ENCODE data around the gene EPAS1.

Gene EPAS1

DNA sequence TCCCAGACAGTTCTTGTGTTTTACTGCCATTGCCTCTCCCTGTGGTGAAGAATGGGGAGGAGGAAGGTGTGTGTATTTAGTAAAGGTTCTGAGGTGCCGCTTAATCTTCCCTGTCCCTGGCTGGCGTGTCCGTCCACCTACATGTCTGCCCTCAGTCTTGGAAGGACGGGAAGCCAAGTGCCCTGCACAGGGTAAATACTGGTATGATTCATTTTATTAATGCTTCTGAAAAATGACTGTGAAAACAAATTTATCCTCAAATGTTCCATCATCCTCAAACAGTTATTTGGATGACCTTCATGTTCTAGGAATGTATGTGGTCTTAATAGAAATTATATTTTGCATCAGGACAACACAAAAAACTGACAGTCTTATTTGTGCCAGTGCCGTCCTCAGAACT is 6.6 kb downstream of the EPAS1 start:
- no peak for DNase-seq

DNA sequence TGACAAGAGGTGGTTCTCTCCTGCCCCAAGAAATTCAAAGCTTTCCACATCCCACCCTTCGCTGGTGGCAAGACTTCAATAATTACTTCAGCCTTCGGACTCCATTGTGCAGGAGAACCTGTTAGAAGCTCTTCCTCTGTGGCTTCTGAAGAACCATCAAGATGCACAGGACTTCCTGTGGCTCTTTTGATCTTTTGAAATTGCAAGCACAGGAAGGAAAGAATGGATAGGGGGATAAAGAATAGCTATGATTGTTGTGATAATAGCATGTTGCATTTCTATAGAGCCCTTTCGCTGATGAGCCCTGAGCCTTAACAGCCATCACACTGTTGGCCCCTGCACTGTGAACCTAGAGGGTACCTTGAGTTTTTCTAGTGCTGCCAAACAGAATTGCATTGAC is 7.4 kb downstream of the EPAS1 start:
- no peak for DNase-seq

DNA sequence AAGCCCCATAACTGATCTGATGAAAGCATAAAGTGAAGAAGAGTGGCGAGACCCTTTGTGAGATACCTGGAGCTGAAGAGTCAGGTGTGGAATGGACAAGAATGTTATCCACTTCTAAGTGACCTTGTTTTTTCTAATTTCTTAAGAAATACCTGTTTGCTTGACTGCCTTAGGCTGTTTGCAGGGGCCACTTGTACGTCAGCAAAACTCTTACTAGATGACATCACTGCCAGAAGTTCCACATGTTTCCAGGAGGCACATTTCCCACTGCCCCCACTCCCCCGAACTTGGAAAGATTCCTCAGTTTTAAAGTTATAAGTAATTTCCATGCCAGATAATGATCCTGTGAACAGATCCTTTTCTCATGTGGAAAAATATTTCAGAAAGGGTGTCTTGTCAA is 8.0 kb downstream of the EPAS1 start:
- DNase-seq, result no peak

DNA sequence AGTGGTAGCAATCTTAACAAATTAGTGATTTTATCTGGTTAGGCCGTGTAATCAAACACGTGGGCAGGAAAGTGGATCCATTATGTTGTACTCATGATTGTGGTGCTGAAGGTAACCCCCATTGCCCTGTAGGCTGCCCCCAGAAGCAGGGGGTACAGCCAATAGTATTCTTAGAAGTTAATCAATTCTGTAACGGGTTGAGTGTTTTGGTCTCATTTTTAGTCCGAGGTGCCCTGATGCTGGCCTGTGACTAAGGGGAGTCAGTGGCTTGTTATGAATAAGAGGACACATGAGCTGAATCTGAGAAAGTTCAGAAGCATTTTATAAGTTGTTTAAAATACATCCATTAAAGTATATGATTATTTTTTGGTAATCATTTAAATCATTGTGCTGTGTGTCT is 8.6 kb downstream of the EPAS1 start:
- DNase-seq, result no peak

DNA sequence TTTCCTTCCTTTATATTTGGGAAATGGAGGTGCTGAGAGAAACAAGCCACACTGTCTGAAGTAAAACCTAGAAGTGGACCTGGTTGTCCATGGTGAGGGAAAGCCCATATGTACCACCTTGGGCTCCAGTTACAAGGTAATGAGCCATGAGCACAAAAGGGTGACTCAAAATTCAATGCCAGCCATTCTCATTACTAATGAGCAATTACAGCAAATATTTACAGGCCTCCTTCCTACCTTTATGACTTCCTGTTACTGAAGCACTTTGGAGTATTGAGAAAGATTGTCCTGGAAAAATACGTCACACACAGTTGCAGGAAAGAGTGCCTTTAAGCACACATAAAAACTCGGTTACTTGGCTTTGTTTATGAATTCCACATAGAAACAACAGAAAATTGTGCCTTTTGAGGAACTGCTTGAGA is 9.1 kb downstream of the EPAS1 start:
- no peak for DNase-seq

DNA sequence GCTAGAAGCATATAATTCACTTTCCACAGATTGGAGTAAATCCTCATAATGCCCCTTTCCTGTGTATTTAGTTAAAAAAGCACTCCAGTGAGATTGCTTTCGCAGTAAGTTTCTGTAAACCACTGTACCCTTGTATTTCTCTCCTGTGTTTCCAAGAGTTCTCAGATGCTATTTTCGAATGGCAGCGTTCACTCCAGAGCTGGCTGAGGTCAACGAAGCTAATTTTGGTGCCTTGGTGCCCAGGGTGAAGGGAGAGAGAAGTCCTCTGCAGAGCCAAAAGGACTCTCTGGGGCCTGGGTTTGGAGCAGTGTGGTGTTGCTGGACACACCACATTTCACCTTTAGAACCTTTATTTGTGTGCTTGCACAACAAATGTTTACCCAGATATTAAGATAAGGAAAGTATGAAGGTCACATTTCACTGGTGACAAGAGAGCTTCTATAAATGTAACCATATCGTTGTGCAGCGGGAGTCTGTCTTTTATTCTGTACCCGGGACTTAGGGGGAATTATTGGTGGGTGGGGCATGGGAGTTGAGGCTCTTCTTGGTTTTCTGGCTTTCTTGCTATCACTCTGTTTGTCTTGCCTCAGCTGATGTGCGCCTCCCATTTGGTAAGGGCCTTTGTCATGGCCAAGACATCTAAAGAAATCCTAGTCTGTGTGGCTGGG is 9.9 kb downstream of the EPAS1 start:
- peak; percentile 32 for DNase-seq

DNA sequence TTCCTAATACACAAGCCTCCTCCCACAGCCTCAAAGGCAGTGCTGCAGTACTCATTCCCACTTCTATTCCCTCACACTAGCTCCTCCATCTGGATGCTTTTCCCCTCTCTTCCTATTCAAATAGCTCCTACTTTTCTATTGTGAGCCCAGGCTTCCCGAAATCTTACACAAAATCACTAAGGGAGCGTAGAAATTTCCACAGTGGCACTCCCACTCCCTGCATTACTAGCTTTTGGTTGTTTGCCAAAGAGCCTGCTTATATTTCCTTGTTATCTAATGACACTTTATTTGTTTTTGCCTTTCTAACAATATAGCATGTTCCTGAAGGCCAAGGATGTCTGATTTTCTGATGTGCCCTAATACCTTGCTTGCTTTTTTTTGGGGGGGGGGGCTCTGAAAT is 10.9 kb downstream of the EPAS1 start:
- DNase-seq, result peak; percentile 23

DNA sequence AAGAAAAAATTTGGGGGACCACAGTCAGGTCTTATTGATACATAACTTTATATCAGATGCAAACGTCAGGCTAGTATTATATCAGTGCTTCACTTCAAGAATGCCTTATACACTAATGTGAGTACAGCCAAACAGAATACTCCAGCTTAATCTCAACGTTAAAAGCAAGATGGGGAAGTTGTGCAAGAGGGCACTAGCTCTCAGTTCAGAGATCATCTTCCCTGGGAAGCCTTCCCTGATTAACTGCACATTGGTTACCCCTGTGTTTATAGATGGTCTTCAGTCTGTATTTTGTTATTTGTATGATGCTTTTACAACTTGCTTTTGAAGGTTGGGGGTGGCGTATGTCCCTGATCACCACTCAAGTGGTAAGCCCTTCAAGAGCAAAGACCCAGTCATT is 11.4 kb downstream of the EPAS1 start:
- DNase-seq, result no peak

DNA sequence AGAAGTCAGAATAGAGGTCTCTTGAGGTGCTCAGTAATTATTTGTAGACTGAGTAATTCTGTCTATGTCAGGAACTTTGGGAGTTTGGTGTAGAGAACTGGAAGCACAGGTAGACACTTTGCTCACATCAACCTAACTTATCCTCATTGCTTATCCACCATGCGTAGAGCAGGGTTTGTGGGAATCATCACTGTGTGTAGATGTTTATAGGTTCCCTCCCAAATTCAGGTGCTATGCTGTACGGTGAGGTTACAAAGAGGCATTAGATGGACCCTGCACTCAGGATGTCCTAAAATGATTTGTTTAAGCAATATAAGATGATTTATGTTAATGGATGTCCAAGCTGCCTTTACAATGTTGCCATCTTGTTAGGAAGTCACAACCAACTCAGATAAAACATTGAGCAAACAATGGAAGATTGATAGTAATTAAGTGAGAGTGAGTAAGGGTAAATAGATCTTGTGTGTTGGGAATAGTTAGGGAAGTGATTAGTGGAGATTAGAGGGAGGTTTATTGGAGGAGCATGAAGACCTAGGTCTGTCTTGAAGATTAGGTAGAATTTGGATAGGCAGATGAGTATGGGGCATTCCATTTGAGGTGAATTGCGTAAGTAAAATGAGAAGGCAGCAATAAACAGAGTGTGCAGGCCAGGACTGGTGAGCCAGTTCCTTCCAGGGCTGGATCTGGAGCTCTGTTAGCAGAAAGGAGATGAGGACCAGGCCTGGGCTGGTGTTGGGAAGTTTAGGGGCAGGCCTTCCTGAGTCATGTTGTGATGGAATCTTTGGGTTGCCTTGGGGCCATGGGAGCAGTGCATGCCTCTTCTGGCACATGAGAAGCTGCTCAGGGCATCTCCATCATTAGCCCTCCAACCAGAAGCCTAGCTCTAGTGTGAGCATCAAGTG is 12.1 kb downstream of the EPAS1 start:
- no peak for DNase-seq

DNA sequence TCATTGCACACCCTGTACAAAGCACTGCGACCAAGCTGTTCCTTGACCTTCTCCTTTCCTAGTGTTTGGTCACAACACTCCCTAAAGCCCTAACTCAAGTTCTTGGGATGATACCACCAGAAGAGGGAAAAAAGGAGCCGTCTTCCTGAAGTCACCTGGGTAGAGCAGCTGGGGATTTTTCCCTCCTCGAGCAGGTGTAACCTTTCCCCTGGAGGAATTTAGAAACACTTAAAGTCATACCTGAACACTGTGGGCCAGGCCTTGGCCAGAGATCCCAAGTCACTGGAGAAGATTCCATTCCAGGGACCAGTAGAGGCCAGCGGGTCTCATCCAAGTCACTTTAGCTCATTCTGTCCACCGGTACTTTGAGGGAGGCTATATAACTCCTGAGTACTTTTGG is 13.2 kb downstream of the EPAS1 start:
- DNase-seq, result peak; percentile 23

DNA sequence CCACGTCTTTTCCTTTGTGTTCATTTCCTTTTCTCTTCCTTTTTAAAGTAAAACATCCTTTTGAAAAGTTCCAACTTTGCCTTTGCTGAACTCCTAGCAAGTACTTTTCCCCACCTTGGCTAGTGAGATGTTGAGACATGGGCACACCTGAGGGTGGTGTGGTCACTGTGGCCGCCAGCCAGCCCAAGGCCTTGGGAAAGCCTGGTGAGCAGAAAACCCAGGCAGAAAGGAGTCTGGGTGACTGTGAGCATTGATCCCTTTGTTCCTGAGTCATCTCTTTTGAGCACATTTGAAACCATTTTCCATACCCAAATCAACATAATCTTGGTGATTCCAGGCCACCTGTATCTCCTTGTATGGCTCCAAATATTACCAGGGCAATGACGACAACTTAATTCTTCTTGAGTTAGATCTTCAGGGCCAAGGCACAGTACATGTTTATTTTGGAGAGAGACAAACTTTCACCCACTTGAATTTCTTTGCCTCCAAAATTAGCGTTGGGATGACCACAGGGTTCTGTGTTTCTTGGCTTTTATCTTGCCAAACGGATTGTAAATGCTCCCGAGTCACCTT is 14.5 kb downstream of the EPAS1 start:
- no peak for DNase-seq

DNA sequence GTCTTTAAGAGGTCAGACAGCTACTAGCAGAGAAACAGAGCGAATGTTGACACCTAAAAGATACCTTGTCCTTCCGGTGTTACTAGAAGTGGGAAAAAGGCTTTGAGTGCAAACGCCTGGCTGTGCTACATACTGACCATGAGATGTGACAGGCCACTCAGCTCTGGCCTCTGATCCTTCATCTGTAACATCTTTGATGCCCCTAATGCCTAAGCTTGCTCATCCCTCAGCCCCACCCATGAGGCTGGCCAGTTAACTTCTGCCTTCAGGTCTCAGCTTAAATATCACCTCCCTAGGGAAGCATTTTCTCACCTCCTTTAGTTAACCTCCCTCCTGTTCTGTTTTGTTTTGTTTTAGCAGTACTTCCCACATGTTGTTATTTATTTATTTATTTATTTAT is 15.9 kb downstream of the EPAS1 start:
- DNase-seq, result peak; percentile 19

DNA sequence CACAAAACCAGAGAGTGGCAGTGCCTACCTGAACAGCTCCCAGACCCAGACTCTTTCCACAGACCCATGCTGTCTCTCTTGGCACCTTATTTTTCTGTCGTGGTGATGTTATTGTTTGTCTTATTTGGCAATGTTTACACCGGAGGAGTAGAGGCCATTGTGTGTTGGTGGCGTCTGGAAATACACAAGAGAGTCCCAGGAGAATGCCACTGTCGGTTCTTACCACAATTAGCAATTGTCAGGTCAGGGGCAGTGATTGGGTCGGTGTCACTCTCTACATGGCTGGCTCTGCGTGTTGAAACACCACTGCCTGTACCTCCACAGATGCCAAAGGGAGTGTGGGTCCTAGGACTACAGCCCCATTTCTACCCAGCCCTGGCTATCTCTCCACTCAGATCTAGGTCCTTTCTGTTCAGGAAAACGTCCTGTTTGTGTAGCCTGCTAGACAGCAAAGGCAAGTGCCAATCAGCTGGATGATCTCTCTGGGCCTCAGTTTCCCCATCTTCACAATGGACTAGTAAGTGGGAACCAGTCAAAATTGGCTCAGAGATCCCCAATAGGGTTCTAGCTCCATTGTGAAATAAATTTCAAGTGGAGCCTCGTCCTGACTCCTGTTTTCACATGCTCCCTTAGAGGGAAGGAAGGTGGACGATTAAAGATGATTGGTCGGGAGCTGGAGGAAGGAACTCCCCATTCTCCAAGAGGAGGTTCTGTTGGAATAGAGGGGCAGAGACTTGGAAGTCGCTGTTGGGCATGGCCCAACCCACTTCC is 17.0 kb downstream of the EPAS1 start:
- DNase-seq, result no peak

DNA sequence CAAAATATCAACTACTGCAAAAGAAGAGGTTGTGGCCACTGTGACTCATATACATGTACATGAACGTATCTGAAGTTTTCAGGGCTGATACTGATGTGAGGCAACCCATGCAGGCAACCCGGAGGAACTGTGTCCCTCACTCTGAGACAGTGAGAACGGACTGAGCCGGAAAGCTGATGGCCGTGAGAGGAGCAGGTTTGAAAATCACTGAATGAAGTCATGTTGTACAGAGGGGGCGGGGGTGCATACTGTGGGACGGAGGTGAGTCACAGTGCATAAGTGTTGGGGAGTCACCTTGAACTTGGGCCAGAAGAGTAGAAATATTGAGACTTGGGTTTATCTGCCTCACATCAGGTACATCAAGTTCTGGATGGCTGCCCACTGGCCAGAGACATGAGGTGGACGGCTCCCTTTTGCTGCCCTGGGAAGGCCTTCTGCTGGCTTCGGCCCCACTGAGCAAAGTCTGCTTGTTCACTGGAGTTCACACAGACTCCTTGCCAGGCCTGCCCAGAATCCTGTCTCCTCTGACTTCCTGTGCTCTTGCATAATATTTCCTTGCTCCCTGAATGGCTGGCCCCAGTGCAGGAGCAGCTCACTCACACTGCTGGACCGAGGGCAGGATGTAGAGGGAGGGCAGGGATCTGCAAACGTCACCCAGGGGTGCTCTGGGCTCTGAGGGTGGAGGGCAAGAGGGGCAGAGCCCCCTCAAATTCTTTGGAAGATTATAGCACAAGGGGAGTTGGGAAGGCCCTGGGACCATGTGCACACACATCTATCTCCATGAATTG is 18.1 kb downstream of the EPAS1 start:
- DNase-seq, result peak; percentile 69

DNA sequence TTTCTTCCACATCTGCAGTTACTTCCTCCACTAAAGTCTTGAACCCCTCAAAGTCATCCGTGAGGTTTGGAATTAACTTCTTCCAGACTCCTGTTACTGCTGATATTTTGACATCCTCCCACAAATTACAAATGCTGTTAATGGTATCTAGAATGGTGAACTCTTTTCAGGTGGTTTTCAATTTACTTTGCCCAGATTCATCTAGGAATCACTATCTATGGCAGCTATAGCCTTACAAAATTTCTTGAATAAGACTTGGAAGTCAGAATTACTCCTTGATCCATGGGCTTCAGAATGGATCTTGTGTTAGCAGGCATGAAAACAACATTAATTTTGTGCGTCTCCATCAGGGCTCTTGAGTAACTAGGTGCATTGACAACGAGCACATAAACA is 19.9 kb downstream of the EPAS1 start:
- no peak for DNase-seq

DNA sequence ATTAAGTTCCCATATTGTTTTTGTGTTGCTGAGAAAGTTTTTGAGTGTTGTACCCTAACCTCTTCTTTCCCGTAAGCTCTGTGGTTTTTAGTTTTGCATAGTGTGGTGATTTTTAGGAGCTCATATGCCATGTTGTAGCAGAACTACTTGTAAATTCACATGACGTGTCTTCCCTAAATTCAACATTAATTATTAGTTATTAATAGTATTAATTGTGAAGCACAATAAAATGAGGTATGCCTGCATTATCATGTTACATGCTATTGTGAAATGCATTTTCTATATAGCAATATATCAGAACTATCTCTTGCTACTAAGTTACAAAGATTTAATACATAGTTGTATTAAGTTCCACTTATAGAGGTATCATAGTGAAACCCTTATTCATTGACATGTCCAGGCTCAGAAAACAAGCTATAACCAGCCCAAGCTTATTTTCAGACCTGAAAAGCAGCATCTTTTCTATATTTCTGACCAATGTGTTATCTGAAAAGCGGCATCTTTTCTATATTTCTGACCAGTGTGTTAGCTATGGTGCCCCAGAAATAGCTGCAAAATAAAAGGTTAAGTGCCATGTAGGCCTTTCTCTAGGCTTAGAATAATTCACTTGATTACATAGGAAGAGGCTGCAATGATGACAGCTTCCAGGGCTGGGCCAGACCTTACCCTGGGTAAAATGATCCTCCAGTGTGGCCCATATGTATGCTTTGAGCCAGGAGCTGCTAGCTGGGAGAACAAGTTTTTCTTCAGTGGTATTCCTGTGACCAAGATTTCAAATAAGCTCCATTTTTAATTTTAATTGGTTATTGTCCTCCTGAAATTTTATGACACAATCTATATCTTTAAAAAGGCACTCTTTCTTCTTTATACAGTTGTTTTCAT is 21.6 kb downstream of the EPAS1 start:
- peak; percentile 32 for DNase-seq

DNA sequence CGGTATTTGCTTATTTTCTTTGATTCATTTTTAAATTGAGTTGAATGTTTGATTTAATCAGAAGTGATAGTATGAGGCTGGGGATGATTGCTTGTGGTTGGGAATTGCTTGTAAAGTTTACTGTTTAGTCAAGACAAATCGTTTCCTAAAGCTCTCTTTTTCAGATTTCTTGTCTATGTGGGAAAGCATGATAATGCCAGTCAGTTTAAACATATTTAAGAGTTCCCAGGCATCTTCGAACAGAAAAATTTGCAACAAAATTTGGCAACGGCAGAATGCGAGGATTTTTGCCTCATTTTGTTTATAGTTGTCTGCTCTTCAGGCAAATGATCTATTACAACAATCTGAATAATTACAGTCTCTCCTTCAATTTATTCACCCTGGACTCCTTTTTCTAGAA is 22.5 kb downstream of the EPAS1 start:
- DNase-seq, result no peak

DNA sequence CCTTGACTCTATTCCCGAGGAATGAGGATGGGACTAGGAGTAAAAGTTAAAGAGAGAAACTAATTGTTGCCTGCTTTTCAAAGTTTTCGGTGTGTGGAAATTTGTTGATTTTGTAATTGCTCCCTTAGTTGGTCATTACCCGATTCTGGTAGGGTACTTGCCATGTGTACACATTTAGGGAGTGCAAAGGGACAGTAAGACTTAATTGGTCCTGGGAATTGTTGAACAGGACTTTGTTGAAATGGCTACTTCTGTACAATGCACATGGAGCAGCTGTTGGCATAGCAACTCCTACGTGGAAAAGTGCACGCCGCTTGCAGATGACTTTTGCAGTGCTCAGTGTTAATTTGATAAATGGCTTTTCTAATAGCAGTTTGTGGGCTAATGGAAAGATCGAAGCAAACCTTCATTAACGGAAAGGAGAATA is 22.9 kb downstream of the EPAS1 start:
- no peak for DNase-seq

DNA sequence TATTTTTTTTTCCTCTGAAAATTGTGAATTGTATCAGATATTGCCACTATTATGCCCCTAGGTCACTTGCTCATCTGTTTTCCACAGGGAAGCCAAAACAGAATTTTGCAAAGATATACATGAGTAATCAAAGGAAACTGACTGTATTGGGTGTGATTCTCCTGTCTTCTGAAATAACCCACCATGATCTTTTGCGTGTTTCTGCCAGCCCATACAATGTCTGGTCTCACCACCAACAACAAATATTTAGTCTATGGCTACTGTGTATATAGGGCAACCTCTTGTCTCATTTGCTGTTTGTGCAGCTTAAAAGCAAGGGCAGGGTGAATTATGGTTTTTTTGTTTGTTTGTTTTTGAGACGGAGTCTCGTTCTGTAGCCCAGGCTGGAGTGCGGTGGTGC is 26.5 kb downstream of the EPAS1 start:
- no peak for DNase-seq

DNA sequence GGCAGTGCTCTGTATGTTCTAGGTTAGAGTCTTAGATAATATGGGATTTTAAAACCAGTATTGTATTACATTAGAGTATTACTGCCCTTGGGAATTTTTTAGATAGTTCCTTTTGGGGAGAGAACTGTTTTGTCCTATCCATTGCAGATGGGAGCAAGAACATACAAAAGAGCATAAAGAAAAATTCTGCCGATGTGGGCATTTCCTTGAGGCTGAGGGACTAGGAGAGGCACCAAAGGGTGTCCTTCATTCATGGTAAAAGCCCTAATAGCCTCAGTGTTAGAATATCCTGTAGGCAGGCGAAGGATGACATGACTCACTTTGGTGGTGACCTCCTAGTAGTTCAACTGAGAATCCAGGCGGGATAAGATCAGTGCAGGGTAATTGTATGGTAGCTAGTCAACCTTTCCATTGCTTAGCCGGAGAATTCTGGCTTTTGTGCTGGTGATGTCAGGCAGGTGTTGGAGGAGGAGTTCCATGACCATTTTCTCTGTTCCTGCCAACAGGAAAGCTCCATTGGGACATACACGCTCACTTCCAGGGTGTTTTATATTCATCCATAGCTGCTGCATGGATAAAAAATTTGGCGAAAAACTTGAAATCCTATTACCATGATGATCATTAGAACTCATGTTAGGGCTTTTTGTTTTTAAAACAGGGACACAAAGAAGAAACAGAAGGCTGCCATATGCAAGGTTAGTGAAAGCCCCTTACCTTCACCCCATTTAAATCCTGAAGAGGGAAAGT is 28.1 kb downstream of the EPAS1 start:
- no peak for DNase-seq

All from right forelimb (tissue), 1 donor.